Dermis blood vessel endothelial cell (primary cell): ENCODE measurements around the gene PRICKLE2. TPM values are rescaled to one million over a fixed set of nuclear protein-coding genes. Genes with fewer than 3 reads are reported as not detected.

Experiments
- DNase-seq: peaks from one replicate; pipeline ENCODE4 v3.0.0; 2010
- total RNA-seq: library from RNA; depleted of rRNA; stranded (reverse); fragments of >200 nt; gene quantifications from 2 replicates; pipeline ENCODE4 v1.2.3, GENCODE V29; 2014

PRICKLE2 gene
- total RNA-seq, 1 donor from 2014 or later: 3.2 TPM

DNA sequence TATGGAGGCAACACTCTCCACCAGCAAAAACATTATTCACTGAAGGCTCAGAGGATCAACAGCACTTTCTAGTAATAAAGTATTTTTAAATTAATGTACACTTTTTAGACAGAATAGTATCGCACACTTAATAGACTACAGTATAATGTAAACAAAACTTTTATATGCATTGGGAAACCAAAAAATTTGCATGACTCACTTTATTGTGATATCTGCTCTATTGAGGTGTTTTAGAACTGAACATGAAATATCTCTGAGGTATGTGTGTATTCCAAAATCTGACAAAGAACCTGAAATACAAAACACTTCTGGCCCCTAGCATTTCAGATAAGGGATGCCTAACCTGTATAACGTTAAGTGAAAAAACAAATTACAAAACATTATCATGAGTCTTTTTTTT, 99.7 kb downstream of the PRICKLE2 start:
- DNase-seq: no peak

DNA sequence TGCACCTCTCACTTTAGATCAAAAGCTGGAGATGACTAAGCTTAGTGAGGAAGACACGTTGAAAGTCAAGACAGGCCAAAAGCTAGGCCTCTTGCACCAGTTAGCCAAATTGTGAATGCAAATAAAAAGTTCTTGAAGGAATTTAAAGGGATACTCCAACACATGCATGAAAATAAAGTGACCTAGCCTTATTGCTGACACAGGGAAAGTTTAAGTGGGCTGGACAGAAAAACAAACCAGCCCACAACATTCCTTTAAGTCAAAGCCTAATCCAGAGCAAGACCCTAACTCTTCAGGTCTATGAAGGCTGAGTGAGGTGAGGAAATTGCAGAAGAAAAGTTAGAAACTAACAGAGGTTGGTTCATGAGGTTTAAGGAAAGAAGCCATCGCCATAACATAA, 101.3 kb downstream of the PRICKLE2 start:
- no peak for DNase-seq

DNA sequence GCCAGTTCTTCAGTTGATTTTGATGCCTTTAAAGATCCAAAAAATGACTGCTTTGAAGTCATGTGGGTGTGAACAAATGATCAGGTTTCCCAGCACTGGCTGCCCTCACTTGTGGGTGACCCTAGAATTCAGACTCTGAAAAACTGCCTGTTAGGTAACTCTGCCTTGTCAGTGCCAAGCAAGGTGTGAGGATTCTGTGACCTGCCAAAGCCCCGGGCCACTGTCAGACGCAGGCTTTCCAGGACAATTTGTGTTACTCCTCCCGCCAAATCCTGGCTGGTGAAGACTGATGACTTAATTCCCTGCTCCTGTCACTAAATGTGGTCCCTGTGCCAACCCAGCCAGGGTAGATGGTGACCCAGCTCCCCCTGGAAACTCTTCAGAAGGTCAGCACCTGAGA, 102.8 kb downstream of the PRICKLE2 start:
- DNase-seq: no peak

DNA sequence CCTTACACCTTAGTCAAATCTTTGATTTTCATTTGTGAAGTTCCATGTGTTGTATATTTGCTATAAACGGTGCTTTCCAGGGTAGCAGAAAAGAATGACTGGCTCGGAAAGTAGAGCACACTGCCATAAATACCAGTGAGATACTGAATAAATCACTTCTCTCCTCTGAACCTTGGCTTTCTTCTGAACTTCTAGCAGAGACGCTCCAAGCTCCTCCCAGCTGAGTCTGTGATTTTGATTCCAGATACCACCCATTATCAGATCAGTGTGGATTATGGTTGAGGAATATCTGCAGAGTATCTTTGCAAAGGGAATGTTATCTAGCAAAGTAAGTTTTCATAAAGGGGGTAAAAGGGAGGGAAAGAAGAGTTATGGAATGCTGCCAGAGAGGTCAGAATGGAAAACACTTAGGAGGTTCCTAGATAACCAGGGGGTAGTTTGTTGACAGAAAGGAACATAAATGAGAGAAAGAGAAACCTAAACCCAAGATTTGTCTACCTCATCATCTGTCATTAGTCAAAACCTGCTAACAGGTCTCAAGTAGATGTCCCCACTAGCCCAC, 103.4 kb downstream of the PRICKLE2 start:
- DNase-seq: no peak

DNA sequence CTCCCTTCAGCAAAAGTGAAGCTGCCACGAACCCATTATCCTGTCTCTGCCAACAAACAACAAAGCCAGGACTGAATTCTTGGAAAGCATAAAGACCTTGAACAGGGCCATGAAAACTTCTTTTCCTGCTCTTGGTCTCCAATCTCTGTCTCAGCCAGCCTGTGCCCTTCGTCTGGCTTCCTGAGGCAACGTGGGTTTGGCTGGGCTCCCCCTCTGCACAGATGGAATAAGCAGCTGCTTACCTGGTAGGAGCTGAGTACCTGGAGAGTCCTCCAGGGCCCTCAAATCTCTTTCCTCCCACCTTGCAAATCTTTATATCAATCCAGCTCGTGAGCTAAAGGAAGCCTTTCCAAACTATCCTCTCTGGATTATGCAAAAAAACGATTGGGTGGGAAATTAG, 104.4 kb downstream of the PRICKLE2 start:
- DNase-seq: no peak

DNA sequence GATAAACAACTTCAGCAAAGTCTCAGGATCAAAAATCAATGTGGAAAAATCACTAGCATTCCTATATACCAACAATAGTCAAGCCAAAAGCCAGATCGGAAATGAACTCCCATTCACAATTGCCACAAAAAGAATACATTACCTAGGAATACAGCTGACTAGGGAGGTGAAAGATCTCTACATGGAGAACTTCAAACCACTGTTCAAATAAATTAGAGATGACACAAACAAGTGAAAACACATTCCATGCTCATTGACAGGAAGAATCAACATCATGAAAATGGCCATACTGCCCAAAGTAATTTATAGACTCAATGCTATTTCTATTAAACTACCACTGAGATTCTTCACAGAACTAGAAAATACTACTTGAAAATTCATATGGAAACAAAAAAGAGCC, 107.8 kb downstream of the PRICKLE2 start:
- DNase-seq: no peak

DNA sequence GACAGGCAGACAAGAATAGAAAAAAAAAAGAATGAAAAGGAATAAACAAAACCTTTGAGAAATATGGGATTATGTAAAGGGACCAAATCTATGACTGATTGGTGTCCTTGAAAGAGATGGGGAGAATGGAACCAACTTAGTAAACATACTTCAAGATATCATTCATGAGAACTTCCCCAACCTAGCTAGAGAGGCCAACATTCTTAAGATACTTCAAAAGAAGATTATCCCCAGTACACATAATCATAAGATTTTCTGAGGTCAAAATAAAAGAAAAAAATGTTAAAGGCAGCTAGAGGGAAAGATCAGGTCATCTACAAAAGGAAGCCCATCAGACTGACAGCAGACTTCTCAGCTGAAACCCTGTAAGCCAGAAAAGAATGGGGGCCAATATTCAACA, 110.6 kb downstream of the PRICKLE2 start:
- no peak for DNase-seq

GRCh38 chr3:64111872-64112271, 113.4 kb downstream of the PRICKLE2 start:
- DNase-seq: no peak

DNA sequence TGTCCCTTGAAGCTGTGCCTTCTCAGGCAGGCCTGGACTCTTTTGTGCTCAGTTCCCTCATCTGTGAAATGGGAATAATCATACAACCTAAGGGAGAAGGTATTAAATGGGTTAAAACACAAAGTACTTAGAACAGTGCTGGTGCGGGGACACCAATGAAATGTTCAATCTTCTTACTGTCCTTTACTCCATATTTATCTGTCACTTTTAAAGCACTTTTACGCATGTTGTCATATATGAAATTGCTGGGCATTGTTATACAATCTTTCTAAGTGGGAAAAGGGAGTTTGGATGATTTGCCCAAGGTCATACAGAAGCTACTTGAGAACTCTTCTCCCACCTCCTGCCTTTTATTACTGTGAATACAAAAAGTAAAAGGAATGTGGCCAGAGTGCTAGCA, 114.2 kb downstream of the PRICKLE2 start:
- no peak for DNase-seq

- DNase-seq: no peak
Observed at GRCh38 chr3:64110071-64110470, 115.2 kb downstream of the PRICKLE2 start.

DNA sequence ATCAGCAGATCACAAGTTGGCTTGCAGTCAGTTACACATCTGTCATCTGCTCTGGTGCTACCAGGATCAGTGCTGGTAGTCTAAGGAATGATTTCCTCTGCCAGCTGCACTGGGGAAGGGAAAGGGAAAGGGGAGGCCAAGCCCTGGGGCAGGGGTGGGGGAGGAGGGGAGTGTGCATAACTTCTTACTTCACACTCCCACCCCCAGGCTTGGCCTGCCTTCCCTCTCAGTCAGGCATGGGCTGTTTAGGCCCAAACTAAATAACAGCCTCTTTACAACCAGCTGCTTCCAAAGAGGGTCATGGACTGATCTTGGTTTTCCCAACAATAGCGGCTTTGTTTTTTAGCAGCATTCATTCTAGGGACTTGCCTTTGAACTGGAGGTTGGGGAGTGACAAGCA, 115.8 kb downstream of the PRICKLE2 start:
- DNase-seq: no peak

GRCh38 chr3:64108784-64109317, 116.4 kb downstream of the PRICKLE2 start:
- no peak for DNase-seq

GRCh38 chr3:64108231-64108630, 117.0 kb downstream of the PRICKLE2 start:
- no peak for DNase-seq

- no peak for DNase-seq
Observed at GRCh38 chr3:64107190-64107589, 118.1 kb downstream of the PRICKLE2 start.

- no peak for DNase-seq
Observed at GRCh38 chr3:64105816-64106215, 119.5 kb downstream of the PRICKLE2 start.

- DNase-seq: no peak
Observed at GRCh38 chr3:64104691-64105111, 120.6 kb downstream of the PRICKLE2 start.

DNA sequence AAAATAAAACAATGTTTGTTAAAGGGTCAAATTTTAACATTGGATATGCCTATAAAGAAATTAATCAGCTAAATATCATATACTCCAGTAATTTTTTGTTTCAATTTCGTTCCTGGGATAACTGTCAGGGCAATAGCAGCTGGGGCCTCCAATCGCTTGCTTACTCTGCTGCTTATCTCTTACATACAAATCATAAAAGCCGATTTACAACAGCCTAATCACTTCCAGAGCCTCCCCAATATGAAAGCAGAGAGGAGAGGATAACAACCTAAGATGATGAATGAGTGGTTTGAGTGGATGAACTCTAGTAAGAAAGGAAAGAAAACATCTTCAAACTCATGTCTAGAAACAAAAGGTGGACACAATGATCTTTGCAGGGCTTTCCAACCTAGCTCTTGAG, 121.3 kb downstream of the PRICKLE2 start:
- no peak for DNase-seq

GRCh38 chr3:64103131-64103530, 122.1 kb downstream of the PRICKLE2 start:
- no peak for DNase-seq

DNA sequence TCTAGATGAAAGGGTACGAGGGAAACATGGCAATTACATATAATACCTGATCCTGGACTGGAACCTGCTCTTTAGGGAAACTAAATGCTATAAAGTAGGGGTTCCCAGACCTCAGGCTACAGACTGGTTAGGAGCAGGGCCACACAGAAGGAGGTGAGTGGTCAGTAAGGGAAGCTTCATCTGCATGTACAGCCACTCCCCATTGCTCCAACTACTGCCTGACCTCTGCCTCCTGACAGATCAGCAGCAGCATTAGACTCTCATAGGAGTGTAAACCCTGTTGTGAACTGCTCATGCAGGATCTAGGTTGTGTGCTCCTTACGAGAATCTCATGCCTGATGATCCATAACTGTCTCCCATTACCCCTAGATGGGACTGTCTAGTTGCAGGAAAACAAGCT, 123.1 kb downstream of the PRICKLE2 start:
- DNase-seq: no peak

DNA sequence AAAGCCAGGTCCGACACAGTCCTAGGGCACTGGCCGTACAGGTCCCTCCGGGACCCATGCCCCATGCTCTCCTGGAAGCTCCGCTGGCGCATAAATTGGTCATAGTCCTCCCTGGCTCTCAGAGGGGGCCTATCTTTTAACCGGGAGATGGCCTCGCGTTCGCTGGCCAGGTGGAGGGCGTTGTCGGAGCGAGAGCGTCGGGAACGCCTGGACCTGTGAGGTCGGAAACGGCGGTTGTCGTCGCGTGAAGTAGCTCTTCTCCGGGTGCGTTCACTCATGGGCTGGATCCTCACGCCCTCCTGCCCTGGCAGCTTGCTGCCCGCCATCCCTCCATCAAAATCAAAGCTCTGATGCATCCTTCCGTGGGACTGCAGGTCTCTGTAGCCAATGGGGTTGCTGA, 126.0 kb downstream of the PRICKLE2 start:
- no peak for DNase-seq

DNA sequence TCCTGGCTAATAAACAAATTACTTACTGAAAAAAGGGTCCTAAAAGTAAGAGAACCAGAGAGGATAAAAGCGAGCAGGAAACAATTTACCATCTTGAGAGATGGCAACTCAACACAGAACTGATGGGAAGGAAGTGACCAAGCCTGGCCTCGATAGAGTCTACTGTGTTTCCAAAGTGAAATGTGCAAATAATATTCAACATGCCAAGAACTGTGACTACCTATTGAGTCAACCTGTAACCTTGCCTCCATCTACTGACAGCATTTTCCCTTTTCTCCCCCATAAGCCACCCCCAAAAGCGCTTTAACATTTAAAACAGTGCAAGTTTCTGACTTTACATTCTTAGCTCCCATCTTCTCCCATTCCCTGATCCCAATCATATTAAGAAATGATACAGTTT, 126.6 kb downstream of the PRICKLE2 start:
- DNase-seq: no peak

GRCh38 chr3:64097920-64098319, 127.3 kb downstream of the PRICKLE2 start:
- no peak for DNase-seq

DNA sequence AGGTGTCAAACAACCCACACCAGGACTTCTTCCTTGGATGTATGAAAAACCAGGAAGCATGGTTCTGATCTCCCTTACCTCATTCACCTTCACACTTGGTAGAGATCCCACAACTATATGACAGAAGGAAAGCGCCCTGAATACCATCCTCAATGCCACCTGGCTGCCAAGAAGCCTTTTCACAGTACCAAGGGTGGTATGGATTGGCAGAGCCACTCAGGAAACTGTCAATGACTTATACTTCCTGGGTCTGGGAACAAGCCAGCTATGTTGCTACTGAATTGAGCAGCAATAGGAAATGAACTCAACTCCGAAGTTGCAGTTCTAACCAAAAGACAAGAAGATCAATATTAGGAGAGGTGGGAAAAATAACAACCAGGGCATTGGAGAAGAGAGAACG, 129.5 kb downstream of the PRICKLE2 start:
- no peak for DNase-seq

GRCh38 chr3:64094713-64095079, 130.6 kb downstream of the PRICKLE2 start:
- DNase-seq: no peak
